ENCODE results near the gene CAPN14.

CAPN14 gene

GRCh38 chr2:31212659-31213600, 4.4 kb downstream of the CAPN14 start:
- ATAC-seq: no peak
- TF ChIP-seq ARNTL (CRISPR knock-in tag; IDR thresholded peaks at IDR 0.05; ENCODE audit: borderline replicate concordance, low read depth) (no peak), BACH2 (CRISPR knock-in tag; IDR thresholded peaks at IDR 0.05; ENCODE audit: borderline replicate concordance) (no peak), TSHZ2 (CRISPR knock-in tag; IDR thresholded peaks at IDR 0.05) (no peak), RARB (CRISPR knock-in tag; IDR thresholded peaks at IDR 0.05) (no peak), SNAI2 (CRISPR knock-in tag; IDR thresholded peaks at IDR 0.05) (no peak), GLIS3 (CRISPR knock-in tag; IDR thresholded peaks at IDR 0.05) (no peak)
- TF ChIP-seq, protein P1, sequence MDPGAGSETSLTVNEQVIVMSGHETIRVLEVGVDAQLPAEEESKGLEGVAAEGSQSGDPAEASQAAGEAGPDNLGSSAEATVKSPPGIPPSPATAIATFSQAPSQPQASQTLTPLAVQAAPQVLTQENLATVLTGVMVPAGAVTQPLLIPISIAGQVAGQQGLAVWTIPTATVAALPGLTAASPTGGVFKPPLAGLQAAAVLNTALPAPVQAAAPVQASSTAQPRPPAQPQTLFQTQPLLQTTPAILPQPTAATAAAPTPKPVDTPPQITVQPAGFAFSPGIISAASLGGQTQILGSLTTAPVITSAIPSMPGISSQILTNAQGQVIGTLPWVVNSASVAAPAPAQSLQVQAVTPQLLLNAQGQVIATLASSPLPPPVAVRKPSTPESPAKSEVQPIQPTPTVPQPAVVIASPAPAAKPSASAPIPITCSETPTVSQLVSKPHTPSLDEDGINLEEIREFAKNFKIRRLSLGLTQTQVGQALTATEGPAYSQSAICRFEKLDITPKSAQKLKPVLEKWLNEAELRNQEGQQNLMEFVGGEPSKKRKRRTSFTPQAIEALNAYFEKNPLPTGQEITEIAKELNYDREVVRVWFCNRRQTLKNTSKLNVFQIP (CRISPR knock-in tag; IDR thresholded peaks at IDR 0.05; ENCODE audit: borderline replicate concordance, low read depth): no peak

DNA sequence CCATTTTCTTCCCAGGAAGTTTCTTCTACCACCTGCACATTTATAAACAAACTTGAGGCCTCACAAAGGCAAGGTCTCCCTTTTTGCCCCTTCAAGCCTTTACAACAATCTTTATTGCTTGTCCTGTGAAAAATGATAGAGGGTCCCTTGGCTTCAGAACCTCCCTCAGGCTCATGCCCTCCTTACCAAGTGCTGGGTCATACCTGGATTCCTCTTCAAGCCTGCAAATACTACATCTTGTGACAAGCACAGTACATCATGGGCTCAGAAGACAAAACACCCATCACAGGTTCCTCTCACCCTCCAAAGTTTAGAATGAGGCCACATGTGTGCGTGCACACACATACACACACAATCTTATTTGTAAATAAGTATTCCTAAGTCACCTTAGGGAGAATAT, 9.1 kb downstream of the CAPN14 start:
- no peak for TF ChIP-seq CSDC2 (CRISPR knock-in tag; IDR thresholded peaks at IDR 0.05)
- no peak for TF ChIP-seq TOX (CRISPR knock-in tag; IDR thresholded peaks at IDR 0.05; ENCODE audit: borderline replicate concordance)
- no peak for TF ChIP-seq ARNTL (CRISPR knock-in tag; IDR thresholded peaks at IDR 0.05; ENCODE audit: borderline replicate concordance, low read depth)
- TF ChIP-seq ZNF70 (CRISPR knock-in tag; IDR thresholded peaks at IDR 0.05): no peak
- TF ChIP-seq RARB (CRISPR knock-in tag; IDR thresholded peaks at IDR 0.05): no peak
- TF ChIP-seq TSHZ2 (CRISPR knock-in tag; IDR thresholded peaks at IDR 0.05): no peak
- TF ChIP-seq OSR1 (CRISPR knock-in tag; IDR thresholded peaks at IDR 0.05): no peak
- TF ChIP-seq, protein P2, sequence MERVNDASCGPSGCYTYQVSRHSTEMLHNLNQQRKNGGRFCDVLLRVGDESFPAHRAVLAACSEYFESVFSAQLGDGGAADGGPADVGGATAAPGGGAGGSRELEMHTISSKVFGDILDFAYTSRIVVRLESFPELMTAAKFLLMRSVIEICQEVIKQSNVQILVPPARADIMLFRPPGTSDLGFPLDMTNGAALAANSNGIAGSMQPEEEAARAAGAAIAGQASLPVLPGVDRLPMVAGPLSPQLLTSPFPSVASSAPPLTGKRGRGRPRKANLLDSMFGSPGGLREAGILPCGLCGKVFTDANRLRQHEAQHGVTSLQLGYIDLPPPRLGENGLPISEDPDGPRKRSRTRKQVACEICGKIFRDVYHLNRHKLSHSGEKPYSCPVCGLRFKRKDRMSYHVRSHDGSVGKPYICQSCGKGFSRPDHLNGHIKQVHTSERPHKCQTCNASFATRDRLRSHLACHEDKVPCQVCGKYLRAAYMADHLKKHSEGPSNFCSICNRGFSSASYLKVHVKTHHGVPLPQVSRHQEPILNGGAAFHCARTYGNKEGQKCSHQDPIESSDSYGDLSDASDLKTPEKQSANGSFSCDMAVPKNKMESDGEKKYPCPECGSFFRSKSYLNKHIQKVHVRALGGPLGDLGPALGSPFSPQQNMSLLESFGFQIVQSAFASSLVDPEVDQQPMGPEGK (CRISPR knock-in tag; IDR thresholded peaks at IDR 0.05; ENCODE audit: borderline replicate concordance): no peak
- ATAC-seq: no peak

DNA sequence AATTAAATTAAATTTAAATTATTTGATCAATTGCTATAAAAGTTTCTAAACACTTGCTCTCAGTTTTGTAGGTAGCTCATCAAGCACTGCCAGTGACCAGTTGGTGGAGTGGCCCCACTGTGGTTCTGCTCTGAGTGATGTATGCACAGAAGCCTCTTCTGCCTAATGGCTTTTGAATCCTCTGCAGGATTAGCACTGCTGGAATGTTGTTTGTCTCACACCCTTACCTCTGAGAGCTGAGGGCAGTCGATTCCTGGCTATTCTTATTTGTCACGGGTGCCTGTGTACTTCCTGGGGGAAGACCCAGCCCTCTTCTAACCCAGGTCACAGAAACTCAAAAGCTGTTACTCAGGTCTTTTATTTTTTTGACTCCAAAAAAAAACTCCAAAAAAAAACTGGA, 9.5 kb downstream of the CAPN14 start:
- no peak for TF ChIP-seq TCF4 (CRISPR knock-in tag; IDR thresholded peaks at IDR 0.05; ENCODE audit: borderline replicate concordance)
- ATAC-seq: no peak

- ATAC-seq: no peak
- no peak for TF ChIP-seq ZNF8 (CRISPR knock-in tag; IDR thresholded peaks at IDR 0.05)
- no peak for TF ChIP-seq TSHZ2 (CRISPR knock-in tag; IDR thresholded peaks at IDR 0.05)
- TF ChIP-seq ESRRG (CRISPR knock-in tag; IDR thresholded peaks at IDR 0.05): no peak
Observed at GRCh38 chr2:31205613-31206012, 11.7 kb downstream of the CAPN14 start.
